Bladder microvascular endothelial cell (primary cell): ENCODE data around the gene KRTAP5-4. TPM values are rescaled to one million over a fixed set of nuclear protein-coding genes. Genes with fewer than 3 reads are reported as not detected.

Source experiments
- total RNA-seq: library from RNA; depleted of rRNA; stranded (reverse); fragments of >200 nt; gene quantifications from 2 replicates; pipeline ENCODE4 v1.2.3, GENCODE V29; 2014

The KRTAP5-4 gene, protein sequence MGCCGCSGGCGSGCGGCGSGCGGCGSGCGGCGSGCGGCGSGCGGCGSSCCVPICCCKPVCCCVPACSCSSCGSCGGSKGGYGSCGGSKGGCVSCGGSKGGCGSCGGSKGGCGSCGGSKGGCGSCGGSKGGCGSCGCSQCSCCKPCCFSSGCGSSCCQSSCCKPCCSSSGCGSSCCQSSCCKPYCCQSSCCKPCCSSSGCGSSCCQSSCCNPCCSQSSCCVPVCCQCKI
- total RNA-seq: not detected in 2 replicates

GRCh38 chr11:1622086-1622485 is at the start of gene KRTAP5-4:
KRTAP5-4 (minus strand) TSS chr11:1622138; CDS start chr11:1622093, 45 bp downstream.

DNA sequence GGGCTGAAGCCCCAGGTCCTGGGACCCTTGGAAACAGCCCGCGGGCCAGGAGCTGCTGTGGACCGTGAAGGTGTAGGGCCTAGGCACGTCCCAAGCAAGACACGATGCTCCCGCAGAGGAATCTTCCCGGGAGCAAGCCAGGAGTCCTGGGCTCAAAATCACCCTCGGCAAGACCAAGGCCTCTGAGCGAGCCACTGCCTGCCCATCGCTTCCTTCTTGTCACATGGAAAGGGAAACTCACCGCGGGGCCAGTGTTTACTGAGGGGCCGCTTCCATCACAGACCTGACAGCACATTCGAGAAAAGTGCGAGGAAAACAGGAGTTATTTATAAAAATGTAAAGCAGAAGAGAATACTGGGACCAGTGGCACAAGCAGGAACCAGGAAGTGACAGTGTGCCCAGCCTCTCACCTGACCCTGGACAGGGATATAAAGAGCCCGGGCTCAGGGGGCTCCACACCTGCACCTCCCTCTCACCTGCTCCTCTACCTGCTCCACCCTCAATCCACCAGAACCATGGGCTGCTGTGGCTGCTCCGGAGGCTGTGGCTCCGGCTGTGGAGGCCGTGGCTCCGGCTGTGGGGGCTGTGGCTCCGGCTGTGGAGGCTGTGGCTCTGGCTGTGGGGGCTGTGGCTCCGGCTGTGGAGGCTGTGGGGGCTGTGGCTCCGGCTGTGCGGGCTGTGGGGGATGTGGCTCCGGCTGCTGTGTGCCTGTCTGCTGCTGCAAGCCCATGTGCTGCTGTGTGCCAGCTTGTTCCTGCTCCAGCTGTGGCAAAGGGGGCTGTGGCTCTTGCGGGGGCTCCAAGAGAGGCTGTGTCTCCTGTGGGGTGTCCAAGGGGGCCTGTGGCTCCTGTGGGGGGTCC is 7.6 kb upstream of the KRTAP5-4 start, which contains the start of gene KRTAP5-5:
Gene KRTAP5-5 (plus strand): TSS at position 450 of the 860 bp plus-strand sequence. CDS start 66 bp downstream, at position 516.

GRCh38 chr11:1608363-1608762 is 13.6 kb downstream of the KRTAP5-4 start, which contains the start of gene KRTAP5-3:
KRTAP5-3 (minus strand) TSS chr11:1608463; CDS start chr11:1608385, 78 bp downstream.

GRCh38 chr11:1597994-1598380 is 24.0 kb downstream of the KRTAP5-4 start, which contains the start of gene KRTAP5-2:
KRTAP5-2 (minus strand) TSS chr11:1598294; CDS start chr11:1598250, 44 bp downstream.

DNA sequence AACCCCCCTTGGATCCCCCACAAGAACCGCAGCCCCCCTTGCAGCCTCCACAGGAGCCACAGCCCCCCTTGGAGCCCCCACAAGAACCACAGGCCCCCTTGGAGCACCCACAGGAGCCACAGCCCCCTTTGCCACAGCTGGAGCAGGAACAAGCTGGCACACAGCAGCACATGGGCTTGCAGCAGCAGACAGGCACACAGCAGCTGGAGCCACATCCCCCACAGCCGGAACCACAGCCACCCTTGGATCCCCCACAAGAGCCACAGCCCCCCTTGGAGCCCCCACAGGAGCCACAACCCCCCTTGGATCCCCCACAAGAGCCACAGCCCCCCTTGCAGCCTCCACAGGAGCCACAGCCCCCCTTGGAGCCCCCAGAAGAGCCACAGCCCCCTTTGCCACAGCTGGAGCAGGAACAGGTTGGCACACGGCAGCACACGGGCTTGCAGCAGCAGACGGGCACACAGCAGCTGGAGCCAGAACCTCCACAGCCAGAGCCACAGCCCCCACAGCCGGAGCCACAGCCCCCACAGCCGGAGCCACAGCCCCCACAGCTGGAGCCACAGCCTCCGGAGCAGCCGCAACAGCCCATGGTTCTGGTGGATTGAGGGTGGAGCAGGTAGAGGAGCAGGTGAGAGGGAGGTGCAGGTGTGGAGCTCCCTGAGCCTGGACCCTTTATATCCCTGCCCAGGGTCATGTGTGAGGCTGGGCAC is 37.1 kb downstream of the KRTAP5-4 start, which contains the start of gene KRTAP5-1:
Gene KRTAP5-1 (minus strand): TSS at position 623 of the 710 bp plus-strand sequence. CDS start 34 bp downstream, at position 589.

DNA sequence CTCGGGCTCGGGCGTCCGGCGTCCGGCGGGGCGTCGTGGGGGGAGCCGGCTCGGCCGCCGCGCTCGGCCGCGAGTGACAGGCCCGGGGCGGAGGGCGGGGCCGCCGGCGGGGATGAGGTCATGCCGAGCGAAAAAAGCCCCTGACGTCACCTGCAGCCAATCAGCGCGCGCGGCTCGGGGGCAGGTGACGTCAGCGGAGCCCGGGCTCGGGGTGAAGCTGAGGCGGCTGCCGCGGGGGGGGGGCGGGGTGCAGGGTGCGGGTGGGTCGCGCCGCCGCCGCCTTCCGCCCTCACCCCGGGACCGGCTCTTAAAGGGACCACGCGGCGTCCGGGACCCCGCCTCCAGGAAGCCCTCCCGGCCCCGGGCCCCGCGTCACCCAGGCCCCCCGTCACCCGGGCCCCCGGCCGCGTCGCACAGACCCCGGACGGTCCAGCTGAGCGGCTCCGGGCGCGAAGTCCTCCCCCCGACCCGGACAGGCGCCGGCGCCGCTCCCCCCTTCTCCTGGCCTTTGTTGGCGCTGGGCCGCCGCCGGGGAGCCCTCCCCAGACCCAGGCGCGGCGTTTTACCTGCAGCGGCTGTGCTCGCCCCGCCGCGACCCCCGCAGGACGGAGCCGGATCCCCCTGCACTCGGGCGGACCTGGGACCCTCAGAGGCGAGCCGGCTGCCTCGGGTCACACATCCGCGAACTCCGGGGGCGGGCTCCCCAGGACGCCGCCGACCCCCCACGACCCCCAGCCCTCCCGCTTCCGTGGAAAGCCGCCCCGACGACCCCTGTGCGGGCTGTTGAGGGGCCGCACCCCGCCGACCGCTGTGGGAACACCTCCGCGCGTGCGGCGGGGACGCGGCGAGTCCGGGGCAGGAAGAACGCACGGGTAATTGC is 49.5 kb downstream of the KRTAP5-4 start, which contains the start of gene DUSP8:
Gene DUSP8 (minus strand): TSS at position 75 of the 880 bp plus-strand sequence. CDS start 6,445 bp downstream, outside the sequence.

Other genes with a start within 250 kb of the KRTAP5-4 start
- under 0.01 and 1.4 TPM in 2 replicates for gene BRSK2, start 232.2 kb downstream of the KRTAP5-4 start, total RNA-seq
- gene MOB2, start 135.4 kb downstream of the KRTAP5-4 start, total RNA-seq: 37.7 and 52.6 TPM in 2 replicates
- 0.32 and 1.8 TPM in 2 replicates for gene DUSP8, start 49.9 kb downstream of the KRTAP5-4 start, total RNA-seq
- not detected in 2 replicates for gene KRTAP5-1, start 36.9 kb downstream of the KRTAP5-4 start, total RNA-seq
- not detected in 2 replicates for gene KRTAP5-2, start 23.8 kb downstream of the KRTAP5-4 start, total RNA-seq
- gene KRTAP5-3, start 13.7 kb downstream of the KRTAP5-4 start, total RNA-seq: not detected in 2 replicates
- gene KRTAP5-5, start 7.6 kb upstream of the KRTAP5-4 start, total RNA-seq: not detected in 2 replicates
- not detected in 2 replicates for gene KRTAP5-6, start 75.1 kb upstream of the KRTAP5-4 start, total RNA-seq
- 0.25 TPM in 1 of 2 replicates, not detected in the other for gene IFITM10, start 128.5 kb upstream of the KRTAP5-4 start, total RNA-seq
- 74.3 and 690 TPM in 2 replicates for gene CTSD, start 141.8 kb upstream of the KRTAP5-4 start, total RNA-seq
- gene SYT8, start 212.9 kb upstream of the KRTAP5-4 start, total RNA-seq: 0.06 TPM in 1 of 2 replicates, not detected in the other
- not detected in 2 replicates for gene TNNI2, start 216.8 kb upstream of the KRTAP5-4 start, total RNA-seq
- gene LSP1, start 230.9 kb upstream of the KRTAP5-4 start, total RNA-seq: 0.31 and 0.32 TPM in 2 replicates